Left colon (tissue), 2 donors: Measurements from ENCODE around the gene DOCK10. TPM values are rescaled to one million over a fixed set of nuclear protein-coding genes. Genes with fewer than 3 reads are reported as not detected.

Source experiments
- ATAC-seq: fragments of 200-7000 bp; cut with Tn5 transposase; one replicate; pipeline ENCODE4 v1.9.1; 2020; ENCODE audit warnings: mild to moderate bottlenecking, moderate library complexity
- DNase-seq, 2 donors: peaks; one replicate each; pipeline ENCODE4 v3.0.0-alpha.2; 2020
- intact Hi-C, 2 donors: fragments of 100-400 bp; cut with DNase I in 1 of 2; cut with micrococcal nuclease in 1 of 2; formaldehyde crosslinking; loops; one replicate each; pipeline versions ENCODE4 v1.11.2 to v1.14.0; 2022; cut with DNase I, micrococcal nuclease
- total RNA-seq, 2 donors: library from RNA; stranded (reverse); fragmentation: NEBNext Ultra II Directional; extraction: Animal tissue kit (Norgen Biotek cat#: 25700); gene quantifications; one replicate each; pipeline ENCODE4 v1.2.1, GENCODE V29; 2021
- donor health status: DM: no; HTN: no; CAD: no.
- donor health status: DM: yes; HTN: yes; CAD: no.

DOCK10 gene
- total RNA-seq, 2 donors from 2014 or later: 11.9 to 14.0 TPM

- ATAC-seq (no peak), DNase-seq (no peak)
- intact Hi-C loops: no loop called here
These were observed 210.7 kb downstream of the DOCK10 start for GRCh38 chr2:224831530-224831929.

DNA sequence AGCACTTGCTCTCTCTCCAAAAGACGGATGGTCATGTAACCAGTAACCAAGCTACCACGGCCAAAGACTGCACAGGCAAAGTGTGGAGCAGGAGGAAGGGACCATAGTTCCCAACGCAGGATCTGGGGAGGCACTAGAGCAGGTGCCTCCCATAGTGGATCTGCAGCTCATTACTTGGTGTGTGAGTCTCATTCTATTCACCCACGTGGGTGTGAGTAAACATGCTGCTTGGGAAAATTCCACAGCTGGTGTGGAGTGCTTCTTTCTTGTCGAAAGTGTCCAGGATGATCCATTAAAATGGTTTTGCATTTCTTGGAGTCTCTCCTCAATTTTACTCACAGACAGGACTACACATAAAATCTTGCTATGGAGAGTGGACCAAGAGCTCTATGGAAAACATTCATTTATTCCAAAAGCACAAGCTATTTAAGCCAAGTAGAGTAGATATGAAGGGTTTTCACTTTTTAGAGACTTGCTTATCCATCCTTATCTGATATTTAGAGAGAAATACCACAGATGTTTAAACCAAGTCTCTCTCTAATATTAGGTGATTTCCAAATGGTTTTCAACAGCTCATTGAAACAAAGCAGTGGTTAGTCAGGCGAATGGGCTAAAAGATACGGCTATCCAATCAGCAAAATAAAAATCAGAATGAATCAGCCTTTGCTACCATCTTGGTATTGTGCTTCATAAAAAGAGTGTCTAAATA, 221.8 kb downstream of the DOCK10 start:
- DNase-seq (no peak), ATAC-seq (no peak)
- intact Hi-C loops: no loop called here

- no peak for DNase-seq
- intact Hi-C loops: no loop called here
- peak; percentile 51 for ATAC-seq
These were observed 223.2 kb downstream of the DOCK10 start for GRCh38 chr2:224819075-224819474.

DNA sequence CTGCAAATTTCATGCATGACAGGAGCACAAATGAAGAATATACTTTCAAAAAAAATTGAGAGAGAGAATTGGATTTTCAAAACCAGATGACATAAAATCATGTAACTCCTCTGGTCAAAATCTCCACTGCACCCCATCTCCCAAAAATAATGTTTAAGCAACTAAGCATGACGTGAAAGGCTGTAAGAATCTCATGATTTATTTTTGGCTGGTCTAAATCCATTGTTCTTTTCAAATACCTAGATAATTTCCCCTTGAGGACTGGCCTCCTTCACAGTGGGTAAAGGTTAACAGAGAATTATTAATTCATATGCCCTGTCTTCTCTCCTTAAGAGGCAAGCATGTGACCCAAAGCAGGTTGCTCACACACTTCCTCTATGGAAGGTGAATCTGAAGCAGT, 224.6 kb downstream of the DOCK10 start:
- no peak for ATAC-seq
- intact Hi-C loops: no loop called here
- no peak for DNase-seq

DNA sequence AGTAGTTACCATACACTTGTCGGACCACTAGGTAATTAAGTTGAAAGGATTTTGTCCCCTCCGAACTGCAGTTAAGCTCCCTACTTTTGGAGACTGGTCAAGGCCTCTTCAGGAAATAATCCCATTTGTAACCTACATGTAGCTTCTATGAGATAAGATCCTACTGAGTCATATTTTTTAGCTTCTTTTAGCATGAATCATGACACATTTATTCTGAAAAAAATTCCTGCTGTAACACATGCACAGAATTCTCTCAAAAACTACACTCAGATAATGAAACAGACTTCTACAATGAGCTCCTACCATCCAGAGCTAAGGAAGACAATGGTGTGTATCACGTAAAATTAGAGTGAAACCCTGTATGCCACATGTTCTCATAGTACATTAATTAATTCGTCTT, 225.5 kb downstream of the DOCK10 start:
- ATAC-seq: no peak
- DNase-seq: no peak
- intact Hi-C loops: no loop called here

DNA sequence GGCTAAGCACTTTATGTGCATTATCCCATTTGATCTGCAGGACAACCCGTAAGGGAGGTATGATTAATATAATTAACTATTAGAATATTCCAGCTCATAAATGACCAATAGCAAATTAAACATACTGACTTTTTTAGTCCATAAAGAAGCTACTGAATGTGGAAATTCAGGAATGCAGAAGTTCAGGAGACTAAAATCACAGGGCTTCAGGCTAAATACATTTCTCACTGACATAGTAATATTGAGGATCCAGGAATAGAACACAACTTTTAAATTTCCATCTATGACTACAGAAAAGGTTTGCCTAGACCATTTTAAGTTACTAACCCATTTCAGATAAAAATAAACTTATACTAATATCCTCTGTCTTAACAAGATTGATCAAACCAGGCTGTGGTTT, 228.7 kb downstream of the DOCK10 start:
- ATAC-seq (no peak), DNase-seq (no peak)
- intact Hi-C loops: no loop called here

- DNase-seq (no peak), ATAC-seq (no peak)
- intact Hi-C loops: no loop called here
These were observed 234.9 kb downstream of the DOCK10 start for GRCh38 chr2:224807153-224807964.

- no peak for DNase-seq
- ATAC-seq: no peak
- intact Hi-C loops: no loop called here
These were observed 238.3 kb downstream of the DOCK10 start for GRCh38 chr2:224803930-224804329.

GRCh38 chr2:224802407-224802806, 239.9 kb downstream of the DOCK10 start:
- ATAC-seq: no peak
- intact Hi-C loops: no loop called here
- no peak for DNase-seq

DNA sequence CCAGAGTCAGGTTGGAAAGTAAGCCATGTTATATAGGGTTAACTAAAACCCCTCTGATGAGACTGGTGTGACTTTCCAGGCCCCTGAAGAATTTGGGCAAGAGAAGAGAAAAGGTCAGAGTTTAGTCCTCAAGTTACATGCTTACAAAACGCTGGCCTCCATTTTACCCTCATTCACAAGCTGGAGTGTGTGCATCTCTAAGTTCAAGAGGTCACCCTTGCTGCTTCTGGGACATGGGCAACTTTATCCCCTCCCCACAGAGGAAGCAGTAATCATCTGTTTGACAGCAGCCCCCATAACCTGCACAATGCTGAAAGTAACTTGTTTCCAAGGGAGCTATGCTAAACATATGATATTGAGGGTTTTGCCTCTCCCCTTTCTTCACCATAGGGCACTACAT, 240.9 kb downstream of the DOCK10 start:
- no peak for ATAC-seq
- intact Hi-C loops: no loop called here
- no peak for DNase-seq

- intact Hi-C loops: no loop called here
- ATAC-seq (no peak), DNase-seq (no peak)
These were observed 242.6 kb downstream of the DOCK10 start for GRCh38 chr2:224799691-224800090.

- ATAC-seq (no peak), DNase-seq (no peak)
- intact Hi-C loops: no loop called here
These were observed 244.1 kb downstream of the DOCK10 start for GRCh38 chr2:224798180-224798579.

- ATAC-seq (no peak), DNase-seq (no peak)
- intact Hi-C loops: no loop called here
These were observed 245.5 kb downstream of the DOCK10 start for GRCh38 chr2:224796695-224797305.

DNA sequence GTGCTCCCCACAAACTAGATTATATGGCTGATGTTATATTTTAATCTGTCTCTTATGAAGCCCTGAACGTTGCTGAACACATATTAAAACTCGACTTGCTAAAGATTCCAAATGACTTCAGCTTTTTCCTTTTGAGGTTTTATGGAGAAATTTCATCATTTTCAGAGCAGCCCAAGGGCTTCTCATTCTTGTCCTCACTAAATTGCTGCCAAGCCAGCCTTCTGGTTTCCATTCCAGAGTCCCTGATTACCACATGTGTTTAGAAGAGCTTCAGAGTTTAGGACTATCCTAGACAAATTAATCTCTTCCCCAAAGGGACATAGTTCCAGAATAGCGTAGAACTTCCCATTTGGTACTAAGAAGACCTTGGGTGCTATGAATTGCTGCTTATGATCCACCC, 248.3 kb downstream of the DOCK10 start:
- ATAC-seq: no peak
- no peak for DNase-seq
- intact Hi-C loops: no loop called here

DNA sequence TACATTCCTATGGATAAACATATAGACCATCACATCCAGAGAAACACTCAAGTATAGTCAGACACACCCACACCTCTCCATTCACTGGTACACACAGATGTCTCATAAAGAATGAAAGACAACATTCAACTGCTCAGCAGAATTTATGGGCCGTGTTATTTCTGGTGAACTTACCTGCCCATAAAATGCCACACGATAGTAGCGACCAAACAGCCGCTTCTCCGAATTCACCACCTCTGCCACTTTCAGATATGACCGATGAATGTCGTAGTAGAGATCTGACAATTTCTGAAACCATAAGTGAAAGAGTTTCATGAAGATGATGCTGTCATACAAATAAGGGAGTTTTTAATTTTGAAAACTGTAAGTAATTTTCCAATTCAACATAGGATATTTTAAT, 255.4 kb downstream of the DOCK10 start:
- intact Hi-C loops: no loop called here
- DNase-seq (no peak), ATAC-seq (no peak)

DNA sequence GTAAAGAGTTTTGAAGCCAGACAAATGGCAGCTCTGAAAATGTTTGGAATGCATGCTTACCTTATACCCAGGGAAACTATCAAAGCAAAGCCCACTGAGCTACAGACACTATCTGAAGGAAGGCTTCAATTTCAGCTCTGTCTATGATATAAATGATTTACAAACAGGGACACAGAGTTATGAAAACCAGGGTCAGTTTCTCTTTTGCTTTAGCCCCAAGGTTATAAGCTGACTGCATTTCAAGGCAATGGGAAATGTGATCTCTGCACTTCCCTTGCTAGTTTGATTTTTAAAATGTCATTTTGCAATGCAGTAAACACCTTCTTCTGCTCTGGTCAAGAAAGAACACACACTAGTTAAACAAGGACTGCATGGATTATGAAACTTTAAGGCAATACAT, 260.9 kb downstream of the DOCK10 start:
- DNase-seq (no peak), ATAC-seq (no peak)
- intact Hi-C loops: no loop called here

DNA sequence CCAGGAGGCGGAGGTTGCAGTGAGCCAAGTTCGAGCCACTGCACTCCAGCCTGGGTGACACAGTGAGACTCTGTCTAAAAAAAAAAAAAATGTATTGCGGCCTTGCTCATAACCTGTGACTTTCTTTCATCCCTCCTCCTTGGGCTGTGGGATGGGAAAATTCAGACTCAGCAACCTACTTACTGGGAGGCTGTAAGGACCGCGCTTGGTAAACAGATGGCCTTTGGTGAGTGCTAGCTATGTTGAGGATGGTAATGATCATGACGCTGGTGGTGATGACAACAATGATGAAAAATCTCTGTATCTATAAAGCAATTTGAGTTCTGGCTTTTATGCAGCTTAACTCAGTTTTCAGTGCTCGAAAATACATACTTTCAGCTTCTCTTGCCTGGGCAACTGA, 261.4 kb downstream of the DOCK10 start:
- intact Hi-C loops: no loop called here
- ATAC-seq (no peak), DNase-seq (no peak)

- intact Hi-C loops: no loop called here
- no peak for DNase-seq
- ATAC-seq: no peak
These were observed 262.2 kb downstream of the DOCK10 start for GRCh38 chr2:224780106-224780505.

DNA sequence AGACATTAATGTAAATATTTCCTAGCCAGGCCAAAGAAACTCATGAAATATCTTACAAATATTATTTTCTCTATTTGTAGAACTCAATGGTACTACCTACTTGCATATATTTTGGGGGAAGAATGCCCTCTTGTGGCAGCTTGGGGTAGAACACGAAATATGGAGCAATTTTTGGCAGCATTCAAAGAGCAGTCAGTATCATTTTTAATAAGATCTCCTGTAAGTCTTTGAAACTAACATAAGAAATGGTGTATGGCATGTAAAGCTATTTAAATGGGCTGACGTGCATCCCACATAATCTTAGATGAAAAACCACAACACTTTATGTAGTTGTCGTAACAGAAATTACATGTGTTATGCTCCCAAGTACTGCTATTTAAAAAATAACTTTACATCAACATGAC, 263.8 kb downstream of the DOCK10 start:
- intact Hi-C loops: no loop called here

GRCh38 chr2:224777559-224777930, 264.7 kb downstream of the DOCK10 start:
- intact Hi-C loops: no loop called here
- no peak for ATAC-seq
- DNase-seq: no peak

More for the DNA sequence above, 263.8 kb downstream of the DOCK10 start:
- no peak for ATAC-seq
- DNase-seq: peak in 1 of 2 donors; percentile 52
